ENCODE results near the gene ZAR1. TPM values are rescaled to one million over a fixed set of nuclear protein-coding genes. Genes with fewer than 3 reads are reported as not detected.

The ZAR1 gene
- total and polyA plus RNA-seq, 8 donors: not detected

DNA sequence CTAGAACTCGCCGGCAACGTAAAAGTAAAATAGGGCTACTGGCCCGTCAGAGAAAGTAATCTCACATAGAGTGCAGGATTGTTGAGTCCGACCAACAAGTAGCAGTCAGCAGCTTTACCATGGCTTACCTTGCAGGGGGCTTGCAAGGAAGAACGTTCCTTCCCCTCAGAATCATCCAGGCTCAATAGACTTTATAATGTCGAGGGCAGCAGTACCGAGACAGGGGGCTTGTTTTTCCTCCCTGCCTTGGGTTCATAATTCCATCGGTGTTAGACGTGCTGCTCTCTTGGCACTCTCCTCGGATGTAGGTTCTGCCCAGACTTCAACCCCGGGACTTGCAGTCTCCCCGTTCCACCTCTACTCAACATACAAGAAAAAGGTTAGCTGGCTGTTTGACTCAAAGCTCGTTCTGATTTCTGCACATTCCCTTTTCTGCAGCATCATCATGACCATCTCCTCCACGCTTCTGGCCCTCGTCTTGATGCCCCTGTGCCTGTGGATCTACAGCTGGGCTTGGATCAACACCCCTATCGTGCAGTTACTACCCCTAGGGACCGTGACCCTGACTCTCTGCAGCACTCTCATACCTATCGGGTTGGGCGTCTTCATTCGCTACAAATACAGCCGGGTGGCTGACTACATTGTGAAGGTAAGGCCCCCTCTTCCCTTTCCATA lies 5.4 kb upstream of the ZAR1 start:
- 45 to 50% methylated on average over 22 of the region's 22 CpGs for WGBS, 2 donors
- FAIRE-seq (no peak), DNase-seq (no peak), ATAC-seq (no peak)
- Histone ChIP-seq H3K4me1 (no peaks in the 10 kb centered on the region), H3K9me3 (no peaks in the 10 kb centered on the region), H3K4me3 (no peak overlapping the region), H3K36me3 (no peaks in the 10 kb centered on the region), H3K27ac (no peak overlapping the region), H3K27me3 (peaks cover 0 to 34% (median 9%) of the 10 kb centered on the region in 4 donors)
- intact Hi-C loops (cut with DNase I): no loop called here
- TF ChIP-seq, protein P1, sequence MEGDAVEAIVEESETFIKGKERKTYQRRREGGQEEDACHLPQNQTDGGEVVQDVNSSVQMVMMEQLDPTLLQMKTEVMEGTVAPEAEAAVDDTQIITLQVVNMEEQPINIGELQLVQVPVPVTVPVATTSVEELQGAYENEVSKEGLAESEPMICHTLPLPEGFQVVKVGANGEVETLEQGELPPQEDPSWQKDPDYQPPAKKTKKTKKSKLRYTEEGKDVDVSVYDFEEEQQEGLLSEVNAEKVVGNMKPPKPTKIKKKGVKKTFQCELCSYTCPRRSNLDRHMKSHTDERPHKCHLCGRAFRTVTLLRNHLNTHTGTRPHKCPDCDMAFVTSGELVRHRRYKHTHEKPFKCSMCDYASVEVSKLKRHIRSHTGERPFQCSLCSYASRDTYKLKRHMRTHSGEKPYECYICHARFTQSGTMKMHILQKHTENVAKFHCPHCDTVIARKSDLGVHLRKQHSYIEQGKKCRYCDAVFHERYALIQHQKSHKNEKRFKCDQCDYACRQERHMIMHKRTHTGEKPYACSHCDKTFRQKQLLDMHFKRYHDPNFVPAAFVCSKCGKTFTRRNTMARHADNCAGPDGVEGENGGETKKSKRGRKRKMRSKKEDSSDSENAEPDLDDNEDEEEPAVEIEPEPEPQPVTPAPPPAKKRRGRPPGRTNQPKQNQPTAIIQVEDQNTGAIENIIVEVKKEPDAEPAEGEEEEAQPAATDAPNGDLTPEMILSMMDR (IDR thresholded peaks at IDR 0.05): no peak

DNA sequence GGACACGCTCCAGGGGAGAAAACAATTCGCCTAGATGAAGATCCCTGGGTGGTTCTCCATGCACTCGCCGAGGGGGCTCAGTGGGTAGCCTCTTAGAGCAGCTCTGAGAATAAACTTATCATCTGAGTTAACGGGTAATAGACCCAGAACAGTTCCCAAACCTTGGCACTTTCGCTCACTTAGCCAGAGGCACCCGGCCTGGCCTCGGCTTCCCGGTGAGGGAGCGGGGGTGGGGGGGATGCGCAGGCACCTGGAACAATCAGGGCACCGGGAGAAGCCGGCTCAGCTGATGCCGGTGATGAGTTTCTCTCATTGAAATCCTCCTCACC lies 405 bp upstream of the ZAR1 start:
- peak in 1 of 4 donors; percentile 21 for ATAC-seq
- WGBS, 2 donors: 12 to 18% methylated on average over 14 of the region's 14 CpGs
- Histone ChIP-seq H3K9me3 (no peaks in the 10 kb centered on the region), H3K36me3 (no peaks in the 10 kb centered on the region), H3K27me3 (peaks cover 0 to 28% (median 3%) of the 10 kb centered on the region in 4 donors), H3K4me3 (peak overlapping the region in 2 of 4 donors; percentile 23 to 40), H3K4me1 (no peaks in the 10 kb centered on the region), H3K27ac (no peak overlapping the region)
- DNase-seq: peak in 1 of 6 donors; percentile 47
- intact Hi-C loops (cut with DNase I): no loop called here
- TF ChIP-seq, protein P1 (IDR thresholded peaks at IDR 0.05): no peak
- FAIRE-seq: no peak

DNA sequence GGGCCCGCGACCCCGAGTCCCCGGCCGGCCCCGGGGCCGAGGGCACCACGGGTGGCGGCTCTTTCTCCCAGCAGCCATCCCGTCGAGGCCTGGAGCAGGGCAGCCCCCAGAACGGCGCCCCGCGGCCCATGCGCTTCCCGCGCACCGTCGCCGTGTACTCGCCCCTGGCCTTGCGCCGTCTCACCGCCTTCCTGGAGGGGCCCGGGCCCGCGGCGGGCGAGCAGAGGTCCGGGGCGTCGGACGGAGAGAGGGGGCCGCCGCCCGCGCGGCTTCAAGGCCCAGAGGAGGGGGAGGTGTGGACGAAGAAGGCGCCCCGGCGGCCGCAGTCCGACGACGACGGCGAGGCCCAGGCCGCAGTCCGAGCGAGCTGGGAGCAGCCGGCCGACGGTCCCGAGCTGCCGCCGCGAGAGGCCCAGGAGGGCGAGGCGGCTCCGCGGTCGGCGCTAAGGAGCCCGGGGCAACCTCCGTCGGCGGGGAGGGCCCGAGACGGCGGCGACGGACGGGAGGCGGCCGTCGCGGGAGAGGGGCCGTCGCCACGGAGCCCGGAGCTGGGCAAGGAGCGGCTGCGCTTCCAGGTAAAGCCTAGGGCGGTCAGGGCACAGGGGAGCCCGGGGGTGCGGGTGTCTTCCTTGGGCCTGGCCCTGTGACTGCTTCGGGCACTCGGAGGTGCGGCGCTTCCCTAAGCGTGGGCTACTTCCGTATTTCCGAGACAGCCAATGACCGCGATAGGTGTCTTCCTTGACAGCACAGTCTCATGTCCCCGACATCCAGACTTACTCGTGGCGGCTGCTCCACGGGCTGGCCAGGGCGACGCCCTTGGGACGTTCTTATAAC lies 845 bp downstream of the ZAR1 start:
- Histone ChIP-seq H3K27me3 (peaks cover 0 to 25% (median 3%) of the 10 kb centered on the region in 4 donors), H3K4me1 (no peaks in the 10 kb centered on the region), H3K27ac (no peak overlapping the region), H3K36me3 (no peaks in the 10 kb centered on the region), H3K4me3 (peak overlapping the region in 1 of 4 donors; percentile 40), H3K9me3 (no peaks in the 10 kb centered on the region)
- no peak for FAIRE-seq
- TF ChIP-seq, protein P1 (IDR thresholded peaks at IDR 0.05): no peak
- intact Hi-C loops (cut with DNase I): no loop called here
- 14 to 15% methylated on average over 72 to 104 of the region's 104 CpGs for WGBS, 2 donors
- ATAC-seq: no peak
- peak in 2 of 6 donors; percentile 53 to 63 for DNase-seq

DNA sequence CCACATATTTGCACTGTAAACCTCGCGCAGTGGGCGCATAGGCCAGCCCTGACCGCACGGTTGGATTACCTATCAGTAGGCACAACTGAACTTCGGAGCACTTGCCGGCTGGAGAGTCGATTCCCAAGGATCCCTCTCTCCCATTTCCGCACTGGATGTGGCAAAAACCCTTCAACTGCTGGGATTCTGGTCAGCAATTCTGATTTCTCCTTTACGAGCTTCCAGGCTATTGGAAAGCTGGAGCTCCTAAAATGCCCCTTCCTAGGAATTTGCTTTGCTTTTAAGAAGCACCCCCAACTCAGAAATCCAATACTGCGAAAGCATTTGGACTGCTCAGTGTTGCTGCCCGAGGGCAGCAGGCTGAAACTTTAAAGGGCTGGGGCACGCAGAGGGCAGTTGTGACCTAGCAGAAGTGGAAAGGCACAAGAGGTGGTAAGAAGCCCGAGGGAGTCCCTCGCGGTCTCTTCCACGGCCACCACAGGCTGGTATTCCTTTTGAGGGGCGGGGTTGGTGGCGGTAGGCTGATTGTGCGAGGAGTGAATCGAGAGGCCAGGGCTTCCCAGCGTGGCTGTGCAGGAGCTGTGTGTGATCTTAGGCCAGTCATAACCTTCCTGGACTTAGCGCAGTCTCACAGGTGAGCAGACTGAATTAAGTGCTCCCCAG lies 1.6 kb downstream of the ZAR1 start:
- intact Hi-C loops (cut with DNase I): no loop called here
- ATAC-seq (no peak), DNase-seq (no peak), FAIRE-seq (no peak)
- no peak overlapping the region for H3K4me3 ChIP-seq
- H3K36me3 ChIP-seq: no peaks in the 10 kb centered on the region
- TF ChIP-seq, protein P1 (IDR thresholded peaks at IDR 0.05): no peak
- H3K27me3 ChIP-seq: peaks cover 0 to 24% (median 3%) of the 10 kb centered on the region in 4 donors
- no peaks in the 10 kb centered on the region for H3K4me1 ChIP-seq
- H3K9me3 ChIP-seq: no peaks in the 10 kb centered on the region
- WGBS, 2 donors: 67 to 71% methylated on average over 23 of the region's 23 CpGs
- H3K27ac ChIP-seq: no peak overlapping the region
